ENCODE data around the gene COPG1.

Gene COPG1

DNA sequence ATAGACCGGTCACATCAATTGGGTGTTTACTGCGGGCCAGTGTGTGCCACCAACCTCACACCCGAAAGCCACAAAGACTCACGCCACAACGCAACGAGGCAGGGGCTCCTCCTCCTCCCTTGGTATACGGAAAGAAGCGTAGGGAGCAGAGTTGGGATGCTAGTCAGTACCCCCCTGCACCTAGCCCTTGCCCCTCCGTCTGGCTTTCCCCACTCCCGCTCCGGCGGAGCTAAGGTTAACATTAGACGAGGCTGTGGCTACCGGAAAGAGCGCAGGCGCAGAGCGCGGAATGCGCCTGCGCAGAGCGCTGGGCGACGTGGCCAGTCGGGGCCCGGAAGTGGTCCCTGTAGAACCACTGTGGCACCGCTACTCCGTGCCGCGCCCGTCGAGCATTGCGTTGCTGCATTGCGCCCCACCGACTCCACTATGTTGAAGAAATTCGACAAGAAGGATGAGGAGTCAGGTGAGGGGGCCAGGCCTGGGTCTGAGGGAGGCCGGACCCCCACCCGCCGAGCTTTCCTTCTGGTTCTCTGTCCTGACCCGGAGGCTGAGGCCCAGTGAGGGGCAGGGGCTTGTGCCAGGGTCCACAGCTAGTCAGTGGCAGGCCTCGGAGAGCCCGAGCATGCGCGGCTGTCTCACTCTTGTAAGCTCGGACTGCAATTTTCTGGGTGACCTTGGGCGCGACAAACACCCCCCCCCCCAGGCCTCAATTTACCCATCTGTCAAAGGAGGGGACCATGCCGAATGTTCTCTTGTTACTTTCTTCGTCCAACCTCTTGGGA is at the start of gene COPG1:
COPG1 (plus strand) TSS at position 323 of the 782 bp plus-strand sequence; CDS start at position 427, 104 bp downstream.
- peak within 1 kb of the TSS; percentile 97 to 99 for H3K4me3 ChIP-seq (replicated peaks in 1 of 2; ENCODE audit: low read depth in 2 of 2, low read length in 2 of 2)
- peak; percentile 89 to 90 for DNase-seq (ENCODE audit: low read depth in 2 of 2)

GRCh38 chr3:129204473-129204872 is 44.9 kb upstream of the COPG1 start:
- no peak for TF ChIP-seq CTCF (IDR thresholded peaks at IDR 0.05; ENCODE audit: low read depth, low read length)
- H3K4me3 ChIP-seq (replicated peaks in 1 of 2; ENCODE audit: low read depth in 2 of 2, low read length in 2 of 2), result no peak overlapping the region
- no peak for DNase-seq (ENCODE audit: low read depth in 2 of 2)

More for the DNA sequence above, at the start of gene COPG1:
- no peak for TF ChIP-seq CTCF (IDR thresholded peaks at IDR 0.05; ENCODE audit: low read depth, low read length)

DNA sequence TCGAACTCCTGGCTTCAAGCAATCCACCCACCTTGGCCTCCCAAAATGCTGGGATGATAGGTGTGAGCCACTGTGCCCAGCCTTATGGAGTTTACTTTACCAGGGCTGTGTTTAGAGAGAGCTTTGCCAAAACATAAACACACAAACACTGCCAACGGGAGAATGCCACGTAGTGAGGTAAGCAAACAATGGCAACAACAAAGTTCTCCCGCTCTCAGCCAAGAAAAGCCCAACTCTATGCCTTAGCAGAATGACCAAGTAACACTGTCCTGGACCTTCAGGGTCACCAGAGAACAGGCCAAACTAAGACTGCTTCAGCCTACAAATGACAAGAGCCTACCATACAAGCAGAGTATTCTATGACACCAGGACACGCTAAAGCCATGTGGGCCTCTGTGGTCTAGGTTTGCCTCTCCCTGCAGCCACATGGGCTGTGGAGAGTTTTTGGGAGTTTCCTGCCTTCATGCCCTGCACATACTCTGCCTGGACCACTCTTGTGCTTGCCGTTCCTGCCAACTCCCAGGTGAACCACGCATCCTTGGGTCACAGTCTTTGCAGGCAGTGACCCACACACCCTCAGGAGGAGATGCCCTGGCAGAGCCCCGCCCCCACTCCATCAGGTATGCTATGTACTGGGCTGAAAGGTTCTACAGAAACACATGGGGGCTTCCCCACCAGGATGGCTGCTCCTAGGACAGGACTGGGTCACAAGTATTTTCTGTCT is 44.1 kb upstream of the COPG1 start:
- DNase-seq (ENCODE audit: low read depth in 2 of 2), result no peak
- H3K4me3 ChIP-seq (replicated peaks in 1 of 2; ENCODE audit: low read depth in 2 of 2, low read length in 2 of 2), result no peak overlapping the region
- TF ChIP-seq CTCF (IDR thresholded peaks at IDR 0.05; ENCODE audit: low read depth, low read length), result no peak

DNA sequence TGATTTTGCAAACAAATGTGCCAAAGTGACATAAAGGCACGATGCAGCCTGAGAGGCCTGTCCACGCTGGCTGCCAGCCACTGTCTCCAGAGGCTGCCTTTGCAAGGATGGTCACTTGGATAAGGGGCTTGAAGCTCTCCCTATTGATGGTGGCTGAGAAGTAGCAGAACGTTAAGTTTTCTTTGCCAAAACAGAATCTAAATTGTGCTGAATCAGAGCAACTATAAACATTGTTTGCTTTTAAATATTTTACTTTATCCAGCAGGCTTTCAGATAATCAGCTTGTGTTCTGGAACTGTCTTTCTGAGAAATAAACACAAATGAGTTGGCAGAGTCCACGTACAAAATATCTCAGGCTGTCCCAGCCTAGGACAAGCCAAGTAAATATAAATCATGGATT is 41.9 kb upstream of the COPG1 start:
- TF ChIP-seq CTCF (IDR thresholded peaks at IDR 0.05; ENCODE audit: low read depth, low read length), result no peak
- DNase-seq (ENCODE audit: low read depth in 2 of 2), result no peak
- H3K4me3 ChIP-seq (replicated peaks in 1 of 2; ENCODE audit: low read depth in 2 of 2, low read length in 2 of 2), result no peak overlapping the region

DNA sequence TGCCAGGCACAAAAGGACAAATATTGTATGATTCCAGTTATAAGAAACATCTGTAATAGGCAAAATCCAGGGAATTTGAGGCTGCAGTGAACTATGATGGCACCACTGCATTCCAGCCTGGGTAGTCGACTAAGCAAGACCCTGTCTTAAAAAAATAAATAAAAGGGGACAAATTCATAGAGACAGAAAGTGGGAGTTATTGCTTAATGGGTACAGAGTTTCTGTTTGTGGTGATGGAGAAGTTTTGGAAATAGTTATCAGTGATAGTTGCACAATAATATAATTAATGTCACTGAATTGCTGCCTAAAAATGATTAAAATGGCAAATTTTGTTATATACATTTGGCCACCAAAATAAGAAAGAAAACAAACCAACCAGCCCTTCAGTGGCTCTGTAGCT is 38.1 kb upstream of the COPG1 start:
- no peak for TF ChIP-seq CTCF (IDR thresholded peaks at IDR 0.05; ENCODE audit: low read depth, low read length)
- H3K4me3 ChIP-seq (replicated peaks in 1 of 2; ENCODE audit: low read depth in 2 of 2, low read length in 2 of 2), result no peak overlapping the region
- DNase-seq (ENCODE audit: low read depth in 2 of 2), result no peak

GRCh38 chr3:129211772-129212171 is 37.6 kb upstream of the COPG1 start:
- TF ChIP-seq CTCF (IDR thresholded peaks at IDR 0.05; ENCODE audit: low read depth, low read length), result no peak
- H3K4me3 ChIP-seq (replicated peaks in 1 of 2; ENCODE audit: low read depth in 2 of 2, low read length in 2 of 2), result no peak overlapping the region
- DNase-seq (ENCODE audit: low read depth in 2 of 2), result peak; percentile 86 to 87

All from cardiac fibroblast (primary cell).